Left ventricle myocardium inferior (tissue), 1 donor: ENCODE data around the gene RAB2B. TPM values are rescaled to one million over a fixed set of nuclear protein-coding genes. Genes with fewer than 3 reads are reported as not detected.

Source experiments
- DNase-seq: peaks from one replicate; pipeline ENCODE4 v3.0.0-alpha.2; 2020
- H3K27ac ChIP-seq: fragments of 200-600 bp; replicated peaks from 2 replicates; pipeline ENCODE4 v1.8.0; 2021
- H3K27me3 ChIP-seq: fragments of 200-600 bp; 2 replicates; pipeline ENCODE4 v1.8.0; 2021; ENCODE audit warnings: low read depth
- H3K36me3 ChIP-seq: fragments of 200-600 bp; 2 replicates; pipeline ENCODE4 v1.8.0; 2021
- H3K4me1 ChIP-seq: fragments of 200-600 bp; 2 replicates; pipeline ENCODE4 v1.8.0; 2021
- H3K4me3 ChIP-seq: fragments of 200-600 bp; 2 replicates; pipeline ENCODE4 v1.8.0; 2021; ENCODE audit warnings: mild to moderate bottlenecking, moderate library complexity
- H3K9me3 ChIP-seq: fragments of 200-600 bp; replicated peaks from 2 replicates; pipeline ENCODE4 v1.8.0; 2021
- intact Hi-C: fragments of 100-400 bp; cut with micrococcal nuclease; formaldehyde crosslinking; loops from one replicate; pipeline ENCODE4 v1.11.0; 2022
- total RNA-seq: library from RNA; stranded (reverse); fragmentation: NEBNext Ultra II Directional; extraction: Animal tissue kit (Norgen Biotek cat#: 25700); gene quantifications from one replicate; pipeline ENCODE4 v1.2.1, GENCODE V29; 2021
- TF ChIP-seq, protein P1 (sequence below): fragments of 200-600 bp; IDR thresholded peaks from 2 replicates; pipeline ENCODE4 v1.8.0; 2021; ENCODE audit warnings: antibody characterized with exemption, mild to moderate bottlenecking, borderline replicate concordance
- donor health status: DM: no; HTN: yes; CAD: no; lungs with severe emphysema.

RAB2B gene
- total RNA-seq, 1 donor from 2014 or later = 15.5 TPM

DNA sequence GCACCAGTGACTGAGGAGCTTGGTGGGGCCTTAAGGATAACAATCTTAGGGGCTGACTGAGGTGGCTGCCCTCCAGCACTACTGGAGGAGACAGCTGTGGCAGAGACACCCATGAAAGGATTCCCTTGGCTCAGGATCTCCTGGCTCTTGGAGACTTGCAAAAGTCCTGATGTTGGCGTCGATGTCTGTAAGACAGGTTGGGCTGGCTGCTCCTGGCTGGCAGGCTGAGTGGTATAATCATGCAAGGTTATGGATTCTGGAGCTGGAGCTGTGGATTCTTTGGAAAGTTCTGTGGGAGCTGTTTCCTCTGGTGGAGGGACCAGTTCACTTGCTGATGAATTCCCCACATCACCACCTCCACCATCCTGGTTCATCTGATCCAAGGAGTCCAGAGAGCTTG is 45.6 kb downstream of the RAB2B start:
- Histone ChIP-seq H3K36me3 (peaks cover 55% of the 10 kb centered on the region), H3K9me3 (no peaks in the 10 kb centered on the region), H3K27ac (no peak overlapping the region), H3K27me3 (no peaks in the 10 kb centered on the region), H3K4me1 (peaks cover 27% of the 10 kb centered on the region), H3K4me3 (no peak overlapping the region)
- DNase-seq = no peak
- TF ChIP-seq, protein P1, sequence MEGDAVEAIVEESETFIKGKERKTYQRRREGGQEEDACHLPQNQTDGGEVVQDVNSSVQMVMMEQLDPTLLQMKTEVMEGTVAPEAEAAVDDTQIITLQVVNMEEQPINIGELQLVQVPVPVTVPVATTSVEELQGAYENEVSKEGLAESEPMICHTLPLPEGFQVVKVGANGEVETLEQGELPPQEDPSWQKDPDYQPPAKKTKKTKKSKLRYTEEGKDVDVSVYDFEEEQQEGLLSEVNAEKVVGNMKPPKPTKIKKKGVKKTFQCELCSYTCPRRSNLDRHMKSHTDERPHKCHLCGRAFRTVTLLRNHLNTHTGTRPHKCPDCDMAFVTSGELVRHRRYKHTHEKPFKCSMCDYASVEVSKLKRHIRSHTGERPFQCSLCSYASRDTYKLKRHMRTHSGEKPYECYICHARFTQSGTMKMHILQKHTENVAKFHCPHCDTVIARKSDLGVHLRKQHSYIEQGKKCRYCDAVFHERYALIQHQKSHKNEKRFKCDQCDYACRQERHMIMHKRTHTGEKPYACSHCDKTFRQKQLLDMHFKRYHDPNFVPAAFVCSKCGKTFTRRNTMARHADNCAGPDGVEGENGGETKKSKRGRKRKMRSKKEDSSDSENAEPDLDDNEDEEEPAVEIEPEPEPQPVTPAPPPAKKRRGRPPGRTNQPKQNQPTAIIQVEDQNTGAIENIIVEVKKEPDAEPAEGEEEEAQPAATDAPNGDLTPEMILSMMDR = no peak
- intact Hi-C loops = no loop called here

DNA sequence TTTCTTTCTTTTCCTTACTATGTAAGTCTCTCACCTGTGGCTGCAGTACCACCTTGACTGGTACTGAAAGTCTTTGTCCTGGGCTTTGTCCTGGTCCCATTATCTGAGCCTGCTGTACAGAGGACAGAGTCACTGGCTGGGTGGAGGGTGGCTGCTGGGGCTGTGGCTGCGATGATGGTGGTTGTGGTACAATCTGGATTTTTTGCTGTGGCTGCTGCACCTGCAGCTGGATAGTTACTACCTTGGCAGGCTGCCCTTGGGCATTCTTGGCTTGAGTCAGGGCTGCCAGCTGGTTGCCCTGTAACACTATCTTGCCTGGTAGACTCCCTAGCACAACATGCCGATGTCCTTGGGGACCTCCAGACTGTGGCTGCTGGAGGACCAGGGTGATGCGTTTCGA is 47.8 kb downstream of the RAB2B start:
- peaks cover 76% of the 10 kb centered on the region for H3K36me3 ChIP-seq

DNA sequence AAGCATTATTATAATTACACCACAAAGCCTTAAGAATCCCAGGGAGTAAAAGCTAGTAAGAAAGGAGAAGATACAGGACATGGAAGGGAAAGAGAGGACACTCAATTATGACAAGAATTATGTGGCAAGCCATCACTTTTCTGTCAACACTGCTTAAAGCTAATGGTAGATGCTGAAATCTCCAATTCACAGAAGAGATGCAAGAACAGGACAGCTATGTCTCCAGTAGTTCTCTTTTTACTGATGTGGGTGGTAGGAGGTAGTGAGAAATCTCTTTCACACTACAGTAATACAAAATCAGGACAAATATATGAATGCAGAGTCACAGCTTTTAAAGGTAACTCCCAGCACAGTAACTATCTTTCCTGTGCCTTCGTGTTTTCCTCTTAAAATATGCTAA is 50.1 kb downstream of the RAB2B start:
- H3K36me3 ChIP-seq = peaks cover 99% of the 10 kb centered on the region
- no peak overlapping the region for H3K27ac ChIP-seq
- peaks cover 10% of the 10 kb centered on the region for H3K4me1 ChIP-seq
- TF ChIP-seq, protein P1 = no peak
- no peaks in the 10 kb centered on the region for H3K9me3 ChIP-seq
- no peak overlapping the region for H3K4me3 ChIP-seq
- DNase-seq = no peak
- no peaks in the 10 kb centered on the region for H3K27me3 ChIP-seq
- intact Hi-C loops = no loop called here

More for the DNA sequence above, 47.8 kb downstream of the RAB2B start:
- no peaks in the 10 kb centered on the region for H3K27me3 ChIP-seq
- TF ChIP-seq, protein P1 = no peak
- no peak overlapping the region for H3K4me3 ChIP-seq
- intact Hi-C loops = no loop called here
- H3K4me1 ChIP-seq = peaks cover 10% of the 10 kb centered on the region
- H3K9me3 ChIP-seq = no peaks in the 10 kb centered on the region
- peak overlapping the region; percentile 49 for H3K27ac ChIP-seq
- peak; percentile 54 for DNase-seq

DNA sequence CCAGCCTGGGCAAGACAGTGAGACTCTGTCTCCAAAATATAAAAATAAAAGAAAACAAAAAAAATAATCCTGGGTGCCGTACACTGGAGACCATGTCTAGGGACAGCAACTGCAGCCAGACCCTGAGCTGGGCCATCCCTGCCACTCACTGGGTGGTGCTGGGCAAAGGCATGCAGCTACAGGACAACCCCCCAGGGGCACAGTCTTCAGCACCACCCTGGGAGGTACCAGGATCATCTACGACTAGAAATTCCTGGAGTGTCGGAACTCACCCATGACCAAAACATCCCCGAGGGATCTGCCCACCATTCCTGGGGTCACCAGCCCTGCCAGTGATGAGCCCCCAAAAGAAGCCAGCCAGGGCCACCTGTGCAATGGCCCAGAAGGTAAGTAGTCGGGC is 57.2 kb downstream of the RAB2B start:
- DNase-seq = no peak
- peaks cover 93% of the 10 kb centered on the region for H3K36me3 ChIP-seq
- no peak overlapping the region for H3K4me3 ChIP-seq
- intact Hi-C loops = loop anchor here (10.0 kb wide), 1 partner anchor 55 kb away; no protein-coding TSS in a partner anchor
- TF ChIP-seq, protein P1 = no peak
- H3K4me1 ChIP-seq = no peaks in the 10 kb centered on the region
- no peak overlapping the region for H3K27ac ChIP-seq
- H3K27me3 ChIP-seq = no peaks in the 10 kb centered on the region
- H3K9me3 ChIP-seq = no peaks in the 10 kb centered on the region

DNA sequence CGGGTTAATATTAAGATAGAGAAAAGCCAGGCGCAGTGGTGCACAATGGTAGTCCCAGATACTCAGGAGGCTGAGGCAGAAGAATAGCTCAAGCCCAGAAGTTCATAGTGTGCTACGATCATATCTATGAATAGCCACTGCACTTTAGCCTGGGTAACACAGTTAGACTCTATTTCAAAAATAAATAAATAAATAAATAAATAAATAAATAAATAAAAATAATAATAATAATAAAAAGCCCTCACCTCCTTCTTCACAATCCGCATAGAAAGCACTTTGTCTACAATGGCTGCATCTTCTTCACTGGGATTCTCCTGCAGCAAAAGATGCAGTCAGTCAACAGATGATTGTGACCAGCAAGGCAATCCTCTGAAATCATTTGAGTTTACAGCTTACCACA is 61.4 kb downstream of the RAB2B start:
- no peak for DNase-seq
- TF ChIP-seq, protein P1 = no peak
- no peak overlapping the region for H3K27ac ChIP-seq
- H3K4me3 ChIP-seq = no peak overlapping the region
- H3K9me3 ChIP-seq = no peaks in the 10 kb centered on the region
- H3K27me3 ChIP-seq = no peaks in the 10 kb centered on the region
- no peaks in the 10 kb centered on the region for H3K4me1 ChIP-seq
- peaks cover 93% of the 10 kb centered on the region for H3K36me3 ChIP-seq
- intact Hi-C loops = loop anchor here (10.0 kb wide), 1 partner anchor 51 kb away; no protein-coding TSS in a partner anchor
